ENCODE results near the gene LDLRAP1.

LDLRAP1 gene

GRCh38 chr1:25544243-25544764 lies 898 bp downstream of the LDLRAP1 start:
- no peak for DNase-seq (ENCODE audit: low spot score)

GRCh38 chr1:25544819-25545218 lies 1.4 kb downstream of the LDLRAP1 start:
- DNase-seq (ENCODE audit: low spot score), result no peak

GRCh38 chr1:25545767-25546166 lies 2.4 kb downstream of the LDLRAP1 start:
- no peak for DNase-seq (ENCODE audit: low spot score)

- DNase-seq (ENCODE audit: low spot score), result no peak
Measured at GRCh38 chr1:25546193-25546592, 2.8 kb downstream of the LDLRAP1 start.

- DNase-seq (ENCODE audit: low spot score), result no peak
Measured at GRCh38 chr1:25548601-25549000, 5.2 kb downstream of the LDLRAP1 start.

- DNase-seq (ENCODE audit: low spot score), result peak; percentile 88
Measured at GRCh38 chr1:25549273-25550154, 6.1 kb downstream of the LDLRAP1 start.

GRCh38 chr1:25550155-25550506 lies 6.7 kb downstream of the LDLRAP1 start:
- peak; percentile 38 for DNase-seq (ENCODE audit: low spot score)

- DNase-seq (ENCODE audit: low spot score), result no peak
Measured at GRCh38 chr1:25550683-25551310, 7.4 kb downstream of the LDLRAP1 start.

GRCh38 chr1:25553749-25554429 lies 10.5 kb downstream of the LDLRAP1 start:
- DNase-seq (ENCODE audit: low spot score), result no peak

GRCh38 chr1:25554430-25554780 lies 11.0 kb downstream of the LDLRAP1 start:
- DNase-seq (ENCODE audit: low spot score), result no peak

- no peak for DNase-seq (ENCODE audit: low spot score)
Measured at GRCh38 chr1:25554886-25555752, 11.7 kb downstream of the LDLRAP1 start.

- no peak for DNase-seq (ENCODE audit: low spot score)
Measured at GRCh38 chr1:25555753-25556092, 12.3 kb downstream of the LDLRAP1 start.

- DNase-seq (ENCODE audit: low spot score), result no peak
Measured at GRCh38 chr1:25556132-25556670, 12.8 kb downstream of the LDLRAP1 start.

GRCh38 chr1:25556791-25557476 lies 13.5 kb downstream of the LDLRAP1 start:
- peak; percentile 26 for DNase-seq (ENCODE audit: low spot score)

- no peak for DNase-seq (ENCODE audit: low spot score)
Measured at GRCh38 chr1:25557543-25557942, 14.1 kb downstream of the LDLRAP1 start.

- no peak for DNase-seq (ENCODE audit: low spot score)
Measured at GRCh38 chr1:25559031-25559430, 15.6 kb downstream of the LDLRAP1 start.

GRCh38 chr1:25560001-25560400 lies 16.6 kb downstream of the LDLRAP1 start:
- DNase-seq (ENCODE audit: low spot score), result no peak

GRCh38 chr1:25560788-25561187 lies 17.4 kb downstream of the LDLRAP1 start:
- no peak for DNase-seq (ENCODE audit: low spot score)

GRCh38 chr1:25561421-25562100 lies 18.2 kb downstream of the LDLRAP1 start:
- no peak for DNase-seq (ENCODE audit: low spot score)

- DNase-seq (ENCODE audit: low spot score), result peak; percentile 23
Measured at GRCh38 chr1:25562101-25562927, 18.9 kb downstream of the LDLRAP1 start.
